ENCODE measurements around the gene ZSWIM8. TPM values are rescaled to one million over a fixed set of nuclear protein-coding genes. Genes with fewer than 3 reads are reported as not detected.

Gene ZSWIM8
- total and polyA plus RNA-seq, 2 of the 8 experiments (the other 6 are each of a cell fraction or from before 2014, with no cell fraction given), result 44.7 to 99.7 TPM

- Histone ChIP-seq H4K20me1 (replicated peaks in 1 of 2; ENCODE audit: control insufficient read depth in 1 of 2, insufficient read depth in 2 of 2, low read length in 2 of 2) (peaks cover 0 to 6% of the 10 kb centered on the region in 2 experiments), H3K36me3 (ENCODE audit: control insufficient read depth in 2 of 4, insufficient read depth in 4 of 4, low read length in 3 of 4) (peaks cover 0 to 19% (median 7%) of the 10 kb centered on the region in 4 experiments; a peak in 5 of 8 replicates), H2AFZ (ENCODE audit: low read length) (no peak overlapping the region), H4K8ac (ENCODE audit: extremely low read depth, insufficient read depth, low read length) (no peak overlapping the region), H4K5ac (ENCODE audit: insufficient read length, low read depth, low read length) (no peak overlapping the region), H3K4me2 (ENCODE audit: insufficient read depth in 1 of 2, low read depth in 2 of 2, low read length in 2 of 2) (no peak overlapping the region), H4K91ac (replicated peaks; ENCODE audit: insufficient read length, low read length) (no peak overlapping the region), H2BK12ac (ENCODE audit: low read depth, low read length) (no peak overlapping the region), H3K79me2 (ENCODE audit: control insufficient read depth in 1 of 2, insufficient read depth in 2 of 2, low read length in 2 of 2) (no peaks in the 10 kb centered on the region), H2BK20ac (ENCODE audit: low read length) (no peak overlapping the region), H3K23me2 (ENCODE audit: low read depth, low read length) (no peaks in the 10 kb centered on the region; the same call in 1 of the 2 replicates), H2BK120ac (replicated peaks; ENCODE audit: low read depth, low read length) (no peak overlapping the region), H2AK5ac (ENCODE audit: low read depth, low read length) (no peak overlapping the region), H3K27me3 (replicated peaks in 1 of 4; ENCODE audit: control insufficient read depth in 3 of 4, extremely low read depth in 1 of 4, insufficient read depth in 3 of 4, low read length in 3 of 4) (no peaks in the 10 kb centered on the region; a peak in 1 of 7 replicates), H3K23ac (ENCODE audit: insufficient read length) (no peak overlapping the region), H2BK15ac (ENCODE audit: low read length) (no peak overlapping the region), H2BK5ac (ENCODE audit: low read depth, low read length) (no peak overlapping the region), H3K14ac (ENCODE audit: insufficient read length) (no peak overlapping the region), H3K4me3 (ENCODE audit: extremely low read depth in 1 of 4, insufficient read depth in 2 of 4, low read depth in 3 of 4, low read length in 4 of 4) (no peak overlapping the region), H3K18ac (ENCODE audit: extremely low read depth, low read length) (no peak overlapping the region), H3K79me1 (ENCODE audit: low read depth, low read length) (no peaks in the 10 kb centered on the region), H3K9ac (replicated peaks in 1 of 4; ENCODE audit: extremely low read depth in 1 of 4, low read depth in 3 of 4, low read length in 3 of 4) (no peak overlapping the region), H3K4me1 (replicated peaks in 1 of 4; ENCODE audit: control insufficient read depth in 3 of 4, insufficient read depth in 4 of 4, low read length in 3 of 4) (peaks cover 0 to 4% (median 2%) of the 10 kb centered on the region in 4 experiments; a peak in 4 of 7 replicates), H3K27ac (ENCODE audit: low read depth, low read length) (no peak overlapping the region), H3K4ac (replicated peaks; ENCODE audit: insufficient read length, low read depth, low read length) (no peak overlapping the region), H3K56ac (replicated peaks; ENCODE audit: insufficient read length, low read depth, low read length) (no peak overlapping the region), H3K9me3 (ENCODE audit: insufficient read depth in 2 of 2, low read depth in 1 of 2, low read length in 1 of 2) (no peaks in the 10 kb centered on the region)
- DNase-seq (ENCODE audit: low read depth in 1 of 2, low spot score in 2 of 2) (no peak), FAIRE-seq (no peak)
- 92% methylated on average over 9 of the region's 13 CpGs; no CpG with 5 or more reads in 1 of the 2 experiments for WGBS, 2 experiments (ENCODE audit: extremely low coverage in 1 of 2, insufficient coverage in 1 of 2, insufficient read length in 1 of 2, insufficient replicate concordance in 2 of 2, low coverage in 1 of 2, low lambda C conversion rate in 2 of 2, missing lambda C conversion rate in 1 of 2)
- ChIA-PET CTCF (ENCODE audit: partially characterized antibody) (interaction anchor here (0.6 to 16.0 kb wide), 11 partner anchors 9 to 368 kb away, joined by 3 to 209 read pairs (median 3); no protein-coding TSS in a partner anchor), POLR2A (ENCODE audit: partially characterized antibody) (interaction anchor here (1.8 kb wide), 1 partner anchor 9 kb away, joined by 6 read pairs; no protein-coding TSS in a partner anchor)
- TF ChIP-seq BCL11A (IDR thresholded peaks at IDR 0.05; ENCODE audit: low read depth in 2 of 2, low read length in 2 of 2) (no peak), CTCF (IDR thresholded peaks at IDR 0.05; ENCODE audit: control extremely low read depth in 1 of 3, insufficient read depth in 1 of 3, low read depth in 1 of 3, low read length in 3 of 3) (no peak), ASH2L (IDR thresholded peaks at IDR 0.05; ENCODE audit: low read length) (no peak), POU5F1 (IDR thresholded peaks at IDR 0.05; ENCODE audit: low read depth, low read length) (no peak), CHD2 (IDR thresholded peaks at IDR 0.05; ENCODE audit: low read length) (no peak), ZNF274 (IDR thresholded peaks at IDR 0.05; ENCODE audit: borderline replicate concordance, extremely low read depth, low read length) (no peak), ATF2 (IDR thresholded peaks at IDR 0.05; ENCODE audit: low read length) (no peak), GTF2F1 (IDR thresholded peaks at IDR 0.05; ENCODE audit: borderline replicate concordance, low read depth, low read length) (no peak), RXRA (IDR thresholded peaks at IDR 0.05; ENCODE audit: insufficient read depth, low read depth, low read length) (no peak)
Measured at GRCh38 chr10:73814276-73814895, 29.0 kb downstream of the ZSWIM8 start.
